Mesenchymal stem cell (in vitro differentiated cells and primary cell): ENCODE data around the gene ADAM8.

Experiments used
- DNase-seq: peaks from one replicate; pipeline ENCODE4 v3.0.0-alpha.2; 2013
- H2AFZ ChIP-seq: one replicate; pipeline ENCODE4 v1.6.1; 2013; ENCODE audit warnings: low read depth, mild to moderate bottlenecking, control low read depth, inconsistent platforms, low read length, moderate library complexity
- H2AK5ac ChIP-seq: 2 replicates; pipeline ENCODE4 v1.6.1; 2013; ENCODE audit warnings: low read length, moderate library complexity, mild to moderate bottlenecking, inconsistent platforms; ENCODE audit not compliant: severe bottlenecking
- H2BK120ac ChIP-seq: one replicate; pipeline ENCODE4 v1.6.1; 2013; ENCODE audit warnings: low read depth, mild to moderate bottlenecking, inconsistent platforms, low read length, moderate library complexity
- H2BK12ac ChIP-seq, 2 experiments: one replicate each; pipeline ENCODE4 v1.6.1; 2013; ENCODE audit warnings: inconsistent platforms in 2 of 2, low read length in 2 of 2, mild to moderate bottlenecking in 2 of 2, moderate library complexity in 2 of 2, control low read depth in 1 of 2
- H2BK15ac ChIP-seq: one replicate; pipeline ENCODE4 v1.6.1; 2013; ENCODE audit warnings: mild to moderate bottlenecking, low read depth, inconsistent platforms; ENCODE audit not compliant: poor library complexity, severe bottlenecking
- H2BK5ac ChIP-seq: 2 replicates; pipeline ENCODE4 v1.6.1; 2013; ENCODE audit warnings: low read depth, mild to moderate bottlenecking, low read length, control low read depth, inconsistent platforms; ENCODE audit not compliant: poor library complexity, severe bottlenecking
- H3K14ac ChIP-seq, 2 experiments: one replicate each; pipeline ENCODE4 v1.6.1; 2013; ENCODE audit warnings: inconsistent platforms in 2 of 2, low read length in 2 of 2, control low read depth in 1 of 2, mild to moderate bottlenecking in 1 of 2, moderate library complexity in 1 of 2
- H3K18ac ChIP-seq, 2 experiments: one replicate each; pipeline ENCODE4 v1.6.1; 2013; ENCODE audit warnings: inconsistent platforms in 2 of 2, low read length in 2 of 2, control low read depth in 1 of 2, low read depth in 1 of 2, mild to moderate bottlenecking in 1 of 2
- H3K23ac ChIP-seq, 2 experiments: one replicate each; pipeline ENCODE4 v1.6.1; 2013; ENCODE audit warnings: inconsistent platforms in 2 of 2, low read length in 2 of 2, mild to moderate bottlenecking in 2 of 2, moderate library complexity in 2 of 2, control low read depth in 1 of 2
- H3K27ac ChIP-seq: 2 replicates; pipeline ENCODE4 v1.5.1; 2013; ENCODE audit warnings: mild to moderate bottlenecking, moderate library complexity, low read length, control low read depth, inconsistent platforms; ENCODE audit not compliant: poor library complexity, severe bottlenecking
- H3K27me3 ChIP-seq, 2 experiments: 2 replicates each; pipeline versions ENCODE4 v1.6.1 to v1.7.0; 2013; ENCODE audit warnings: low read length in 2 of 2, mild to moderate bottlenecking in 2 of 2, moderate library complexity in 2 of 2, control low read depth in 1 of 2, inconsistent platforms in 1 of 2; ENCODE audit not compliant: control insufficient read depth in 1 of 2, insufficient read depth in 1 of 2
- H3K36me3 ChIP-seq, 2 experiments: 2 replicates each; pipeline versions ENCODE4 v1.6.1 to v1.7.0; 2013; ENCODE audit warnings: low read length in 2 of 2, control low read depth in 1 of 2, inconsistent platforms in 1 of 2, low read depth in 1 of 2, mild to moderate bottlenecking in 1 of 2; ENCODE audit not compliant: insufficient read depth in 2 of 2, control insufficient read depth in 1 of 2
- H3K4ac ChIP-seq, 2 experiments: one replicate each; pipeline ENCODE4 v1.6.1; 2013; ENCODE audit warnings: inconsistent platforms in 2 of 2, low read length in 2 of 2, mild to moderate bottlenecking in 2 of 2, moderate library complexity in 2 of 2, control low read depth in 1 of 2, low read depth in 1 of 2
- H3K4me1 ChIP-seq: 2 replicates; pipeline ENCODE4 v1.6.1; 2013; ENCODE audit warnings: low read depth, low read length, control low read depth; ENCODE audit not compliant: control insufficient read depth, insufficient read depth
- H3K4me2 ChIP-seq: 2 replicates; pipeline ENCODE4 v1.6.1; 2013; ENCODE audit warnings: low read length, mild to moderate bottlenecking, inconsistent platforms; ENCODE audit not compliant: poor library complexity, severe bottlenecking
- H3K4me3 ChIP-seq, 2 experiments: 2 replicates each; pipeline versions ENCODE4 v1.5.1 to v1.7.0; 2013; ENCODE audit warnings: low read length in 2 of 2, mild to moderate bottlenecking in 2 of 2, control low read depth in 1 of 2, low read depth in 1 of 2; ENCODE audit not compliant: insufficient read depth in 1 of 2
- H3K79me1 ChIP-seq: replicated peaks from 2 replicates; pipeline ENCODE4 v1.6.1; 2013; ENCODE audit warnings: mild to moderate bottlenecking, control low read depth, low read length, inconsistent platforms; ENCODE audit not compliant: poor library complexity, severe bottlenecking
- H3K9ac ChIP-seq: 2 replicates; pipeline ENCODE4 v1.7.0; 2013; ENCODE audit warnings: mild to moderate bottlenecking, low read length, moderate library complexity
- H3K9me3 ChIP-seq: 2 replicates; pipeline ENCODE4 v1.7.0; 2013; ENCODE audit warnings: mild to moderate bottlenecking, low read length; ENCODE audit not compliant: control insufficient read depth
- H4K8ac ChIP-seq: one replicate; pipeline ENCODE4 v1.6.1; 2013; ENCODE audit warnings: inconsistent platforms, mild to moderate bottlenecking, low read length, moderate library complexity
- H4K91ac ChIP-seq: one replicate; pipeline ENCODE4 v1.6.1; 2013; ENCODE audit warnings: mild to moderate bottlenecking, low read length, inconsistent platforms
- WGBS: methylation state at CpG from one replicate; pipeline ENCODE4 v1.1.7; 2013; ENCODE audit warnings: mixed read lengths; 5-methylcytosine and 5-hydroxymethylcytosine counted together

Gene ADAM8

GRCh38 chr10:133251388-133252222 is 25.1 kb downstream of the ADAM8 start:
- Histone ChIP-seq H4K91ac (no peak overlapping the region), H3K27ac (no peak overlapping the region), H3K9ac (no peak overlapping the region), H3K4me1 (peaks cover 2% of the 10 kb centered on the region), H2BK120ac (no peak overlapping the region), H2BK12ac (no peak overlapping the region), H3K36me3 (no peaks in the 10 kb centered on the region), H3K9me3 (no peaks in the 10 kb centered on the region), H2AFZ (no peak overlapping the region), H2BK15ac (no peak overlapping the region), H3K23ac (no peak overlapping the region), H3K27me3 (peaks cover 5 to 39% of the 10 kb centered on the region in 2 experiments), H3K79me1 (no peaks in the 10 kb centered on the region), H3K18ac (no peak overlapping the region), H2AK5ac (no peak overlapping the region), H3K4me3 (no peak overlapping the region), H3K14ac (no peak overlapping the region), H2BK5ac (no peak overlapping the region), H3K4me2 (no peak overlapping the region), H3K4ac (no peak overlapping the region), H4K8ac (no peak overlapping the region)
- 78% methylated on average over 27 of the region's 28 CpGs for WGBS
- DNase-seq: no peak

GRCh38 chr10:133249975-133250754 is 26.5 kb downstream of the ADAM8 start:
- no peaks in the 10 kb centered on the region for H3K36me3 ChIP-seq
- H3K9me3 ChIP-seq: no peaks in the 10 kb centered on the region
- H3K79me1 ChIP-seq: no peaks in the 10 kb centered on the region
- no peak overlapping the region for H3K9ac ChIP-seq
- H3K23ac ChIP-seq: no peak overlapping the region
- H3K27me3 ChIP-seq: peaks cover 5 to 53% of the 10 kb centered on the region in 2 experiments
- no peak overlapping the region for H3K18ac ChIP-seq
- no peak overlapping the region for H3K4me2 ChIP-seq
- H2BK120ac ChIP-seq: no peak overlapping the region
- no peak for DNase-seq
- peaks cover 2% of the 10 kb centered on the region for H3K4me1 ChIP-seq
- H4K8ac ChIP-seq: no peak overlapping the region
- H2BK5ac ChIP-seq: no peak overlapping the region
- H3K4me3 ChIP-seq: no peak overlapping the region
- H2AK5ac ChIP-seq: no peak overlapping the region
- no peak overlapping the region for H2BK12ac ChIP-seq
- no peak overlapping the region for H3K27ac ChIP-seq
- no peak overlapping the region for H4K91ac ChIP-seq
- H3K14ac ChIP-seq: no peak overlapping the region
- H3K4ac ChIP-seq: no peak overlapping the region
- H2AFZ ChIP-seq: no peak overlapping the region
- no peak overlapping the region for H2BK15ac ChIP-seq
- WGBS: 71% methylated on average over 11 of the region's 11 CpGs

GRCh38 chr10:133249094-133249780 is 27.4 kb downstream of the ADAM8 start:
- Histone ChIP-seq H3K27ac (no peak overlapping the region), H3K9ac (no peak overlapping the region), H3K36me3 (no peaks in the 10 kb centered on the region), H3K23ac (no peak overlapping the region), H2AFZ (no peak overlapping the region), H2BK5ac (no peak overlapping the region), H3K4ac (no peak overlapping the region), H3K4me1 (peaks cover 2% of the 10 kb centered on the region), H3K4me3 (no peak overlapping the region), H3K14ac (no peak overlapping the region), H3K18ac (no peak overlapping the region), H3K4me2 (no peak overlapping the region), H3K79me1 (no peaks in the 10 kb centered on the region), H2BK15ac (no peak overlapping the region), H2BK120ac (no peak overlapping the region), H2AK5ac (no peak overlapping the region), H4K8ac (no peak overlapping the region), H3K27me3 (peaks cover 5 to 61% of the 10 kb centered on the region in 2 experiments), H4K91ac (peak overlapping the region; percentile 43), H2BK12ac (no peak overlapping the region), H3K9me3 (no peaks in the 10 kb centered on the region)
- DNase-seq: no peak
- 72% methylated on average over 19 of the region's 21 CpGs for WGBS

GRCh38 chr10:133248334-133248715 is 28.3 kb downstream of the ADAM8 start:
- Histone ChIP-seq H2BK12ac (no peak overlapping the region), H3K36me3 (no peaks in the 10 kb centered on the region), H3K14ac (no peak overlapping the region), H3K4me1 (peaks cover 2% of the 10 kb centered on the region), H3K4me3 (no peak overlapping the region), H3K4ac (no peak overlapping the region), H3K27me3 (peaks cover 9 to 69% of the 10 kb centered on the region in 2 experiments), H3K4me2 (no peak overlapping the region), H3K79me1 (no peaks in the 10 kb centered on the region), H2AK5ac (no peak overlapping the region), H4K91ac (no peak overlapping the region), H2BK120ac (no peak overlapping the region), H3K23ac (no peak overlapping the region), H2BK15ac (no peak overlapping the region), H3K9ac (no peak overlapping the region), H3K9me3 (no peaks in the 10 kb centered on the region), H2AFZ (no peak overlapping the region), H3K18ac (no peak overlapping the region), H4K8ac (no peak overlapping the region), H2BK5ac (no peak overlapping the region), H3K27ac (no peak overlapping the region)
- DNase-seq: no peak
- WGBS: 91% methylated on average over 12 of the region's 12 CpGs
